Skeletal muscle satellite cell (primary cell): ENCODE measurements around the gene RHBG.

Source experiments
- H3K27me3 ChIP-seq: 2 replicates; pipeline ENCODE4 v1.7.0; 2013; ENCODE audit warnings: low read length; ENCODE audit not compliant: control insufficient read depth, insufficient read depth
- H3K36me3 ChIP-seq: 2 replicates; pipeline ENCODE4 v1.7.0; 2013; ENCODE audit warnings: mild to moderate bottlenecking, control low read depth, low read length; ENCODE audit not compliant: insufficient read depth
- H3K4me1 ChIP-seq: 2 replicates; pipeline ENCODE4 v1.7.0; 2013; ENCODE audit warnings: low read length; ENCODE audit not compliant: control insufficient read depth, insufficient read depth
- H3K4me2 ChIP-seq: 2 replicates; pipeline ENCODE4 v1.7.0; 2013; ENCODE audit warnings: mild to moderate bottlenecking, low read length
- H3K4me3 ChIP-seq: 2 replicates; pipeline ENCODE4 v1.7.0; 2013; ENCODE audit warnings: low read length
- H3K9ac ChIP-seq: 2 replicates; pipeline ENCODE4 v1.7.0; 2013; ENCODE audit warnings: mild to moderate bottlenecking, low read depth, low read length, moderate library complexity
- H3K9me3 ChIP-seq: replicated peaks from 2 replicates; pipeline ENCODE4 v1.7.0; 2013; ENCODE audit warnings: mild to moderate bottlenecking, control low read depth, low read length

RHBG gene

GRCh38 chr1:156400191-156400935 lies 31.4 kb downstream of the RHBG start:
- Histone ChIP-seq H3K27me3 (peaks cover 62% of the 10 kb centered on the region), H3K9me3 (no peaks in the 10 kb centered on the region), H3K36me3 (no peaks in the 10 kb centered on the region), H3K9ac (no peak overlapping the region), H3K4me2 (no peak overlapping the region), H3K4me3 (no peak overlapping the region), H3K4me1 (no peaks in the 10 kb centered on the region)

- Histone ChIP-seq H3K9ac (no peak overlapping the region), H3K4me2 (no peak overlapping the region), H3K4me1 (no peaks in the 10 kb centered on the region), H3K36me3 (no peaks in the 10 kb centered on the region), H3K9me3 (no peaks in the 10 kb centered on the region), H3K27me3 (peaks cover 69% of the 10 kb centered on the region), H3K4me3 (no peak overlapping the region)
Measured at GRCh38 chr1:156401041-156401574, 32.1 kb downstream of the RHBG start.

GRCh38 chr1:156401681-156402081 lies 32.7 kb downstream of the RHBG start:
- H3K4me1 ChIP-seq: no peaks in the 10 kb centered on the region
- peaks cover 73% of the 10 kb centered on the region for H3K27me3 ChIP-seq

GRCh38 chr1:156402331-156403020 lies 33.5 kb downstream of the RHBG start:
- Histone ChIP-seq H3K9ac (no peak overlapping the region), H3K4me3 (no peak overlapping the region), H3K9me3 (no peaks in the 10 kb centered on the region), H3K27me3 (peaks cover 81% of the 10 kb centered on the region), H3K4me2 (no peak overlapping the region), H3K4me1 (no peaks in the 10 kb centered on the region), H3K36me3 (no peaks in the 10 kb centered on the region)

More at GRCh38 chr1:156401681-156402081, 32.7 kb downstream of the RHBG start:
- no peaks in the 10 kb centered on the region for H3K36me3 ChIP-seq
- no peak overlapping the region for H3K9ac ChIP-seq
- no peak overlapping the region for H3K4me2 ChIP-seq
- no peak overlapping the region for H3K4me3 ChIP-seq
- no peaks in the 10 kb centered on the region for H3K9me3 ChIP-seq

- Histone ChIP-seq H3K4me2 (no peak overlapping the region), H3K4me1 (no peaks in the 10 kb centered on the region), H3K9ac (no peak overlapping the region), H3K4me3 (no peak overlapping the region), H3K9me3 (no peaks in the 10 kb centered on the region), H3K27me3 (peaks cover 90% of the 10 kb centered on the region), H3K36me3 (no peaks in the 10 kb centered on the region)
Measured at GRCh38 chr1:156405670-156406069, 36.7 kb downstream of the RHBG start.

GRCh38 chr1:156406251-156406650 lies 37.2 kb downstream of the RHBG start:
- no peaks in the 10 kb centered on the region for H3K4me1 ChIP-seq
- peaks cover 90% of the 10 kb centered on the region for H3K27me3 ChIP-seq
- H3K4me2 ChIP-seq: no peak overlapping the region
- H3K9me3 ChIP-seq: no peaks in the 10 kb centered on the region
- no peaks in the 10 kb centered on the region for H3K36me3 ChIP-seq
- H3K9ac ChIP-seq: no peak overlapping the region
- H3K4me3 ChIP-seq: no peak overlapping the region

GRCh38 chr1:156407344-156407743 lies 38.3 kb downstream of the RHBG start:
- Histone ChIP-seq H3K9ac (no peak overlapping the region), H3K4me2 (no peak overlapping the region), H3K4me1 (no peaks in the 10 kb centered on the region), H3K36me3 (no peaks in the 10 kb centered on the region), H3K4me3 (no peak overlapping the region), H3K9me3 (no peaks in the 10 kb centered on the region), H3K27me3 (peaks cover 87% of the 10 kb centered on the region)

GRCh38 chr1:156407760-156408159 lies 38.7 kb downstream of the RHBG start:
- Histone ChIP-seq H3K36me3 (no peaks in the 10 kb centered on the region), H3K9me3 (no peaks in the 10 kb centered on the region), H3K9ac (no peak overlapping the region), H3K4me3 (no peak overlapping the region), H3K4me1 (no peaks in the 10 kb centered on the region), H3K4me2 (no peak overlapping the region), H3K27me3 (peaks cover 87% of the 10 kb centered on the region)

- Histone ChIP-seq H3K4me3 (no peak overlapping the region), H3K36me3 (no peaks in the 10 kb centered on the region), H3K27me3 (peaks cover 86% of the 10 kb centered on the region), H3K4me2 (no peak overlapping the region), H3K4me1 (no peaks in the 10 kb centered on the region), H3K9ac (no peak overlapping the region), H3K9me3 (no peaks in the 10 kb centered on the region)
Measured at GRCh38 chr1:156409439-156409838, 40.4 kb downstream of the RHBG start.

- peaks cover 87% of the 10 kb centered on the region for H3K27me3 ChIP-seq
- H3K36me3 ChIP-seq: no peaks in the 10 kb centered on the region
- H3K4me2 ChIP-seq: no peak overlapping the region
- H3K9ac ChIP-seq: no peak overlapping the region
- H3K4me1 ChIP-seq: no peaks in the 10 kb centered on the region
- no peaks in the 10 kb centered on the region for H3K9me3 ChIP-seq
- no peak overlapping the region for H3K4me3 ChIP-seq
Measured at GRCh38 chr1:156410238-156410637, 41.2 kb downstream of the RHBG start.

- Histone ChIP-seq H3K9ac (no peak overlapping the region), H3K4me1 (no peaks in the 10 kb centered on the region), H3K4me3 (no peak overlapping the region), H3K36me3 (no peaks in the 10 kb centered on the region), H3K9me3 (no peaks in the 10 kb centered on the region), H3K4me2 (no peak overlapping the region), H3K27me3 (peaks cover 87% of the 10 kb centered on the region)
Measured at GRCh38 chr1:156410740-156411139, 41.7 kb downstream of the RHBG start.
